22Rv1 (cell line): ENCODE measurements around the gene MAP1LC3A.

Experiments used
- CTCF ChIP-seq: fragments of 450-650 bp; IDR thresholded peaks from 2 replicates; pipeline ENCODE4 v1.5.1; 2017; ENCODE audit warnings: mild to moderate bottlenecking
- ZFX ChIP-seq: fragments of 450-650 bp; IDR thresholded peaks from 2 replicates; pipeline ENCODE4 v1.6.1; 2017; ENCODE audit warnings: antibody characterized with exemption, borderline replicate concordance

- no peak for TF ChIP-seq CTCF
- no peak for TF ChIP-seq ZFX
These were observed 46.7 kb downstream of the MAP1LC3A start for GRCh38 chr20:34604980-34605788.
